ENCODE measurements around the gene LDHAL6B. TPM values are rescaled to one million over a fixed set of nuclear protein-coding genes. Genes with fewer than 3 reads are reported as not detected.

Gene LDHAL6B
- polyA plus RNA-seq, 1 of the 3 experiments (the other 2 are of a cell fraction), result not detected

DNA sequence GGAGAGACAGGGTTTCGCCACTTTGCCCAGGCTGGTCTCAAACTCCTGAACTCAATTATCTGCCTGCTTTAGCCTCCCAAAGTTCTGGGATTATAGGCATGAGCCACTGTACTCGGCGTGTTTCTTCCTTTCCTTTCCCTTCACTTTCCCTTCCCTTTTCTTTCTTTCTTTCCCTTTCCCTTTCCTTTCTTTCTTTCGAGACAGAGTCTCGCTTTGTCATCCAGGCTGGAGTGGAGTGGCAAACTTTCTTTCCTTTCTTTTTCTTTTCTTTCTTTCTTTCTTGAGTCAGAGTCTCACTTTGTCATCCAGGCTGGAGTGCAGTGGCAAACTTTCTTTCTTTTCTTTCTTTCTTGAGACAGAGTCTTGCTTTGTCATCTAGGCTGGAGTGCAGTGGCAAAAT lies 17.4 kb upstream of the LDHAL6B start:
- CTCF ChIA-PET, result no interaction called here
- POLR2A ChIA-PET, result no interaction called here

DNA sequence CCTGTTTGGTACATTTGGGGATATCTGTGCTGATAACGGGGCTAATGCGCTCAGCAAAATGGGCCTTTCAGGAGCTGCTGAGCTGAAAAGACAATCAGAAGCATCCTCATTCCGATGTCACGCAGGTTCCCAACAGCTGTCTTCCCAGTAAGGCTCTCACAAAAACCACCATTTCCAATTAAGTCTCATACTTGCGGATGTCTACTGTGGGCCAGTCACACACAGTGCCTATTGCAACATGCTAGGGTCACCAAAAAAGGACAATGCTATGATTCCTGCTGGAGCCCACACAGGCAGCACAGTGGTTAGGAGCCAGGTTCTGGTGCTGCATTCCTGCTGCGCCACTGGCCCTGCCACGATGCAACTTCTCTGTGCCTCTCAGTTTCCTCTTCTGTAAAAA lies 16.4 kb upstream of the LDHAL6B start:
- Histone ChIP-seq H3K4me1 (ENCODE audit: control insufficient read depth in 1 of 2, insufficient read depth in 2 of 2, low read depth in 1 of 2, low read length in 1 of 2) (peaks cover 3 to 9% of the 10 kb centered on the region in 2 experiments; a peak in 3 of 4 replicates), H3K27ac (ENCODE audit: low read depth in 2 of 2, low read length in 1 of 2) (no peak overlapping the region), H3K36me3 (replicated peaks in 1 of 2; ENCODE audit: control insufficient read depth in 1 of 2, insufficient read depth in 2 of 2, low read length in 1 of 2) (peaks cover 10 to 43% of the 10 kb centered on the region in 2 experiments), H3K4me3 (ENCODE audit: low read depth in 2 of 2, low read length in 1 of 2) (no peak overlapping the region), H3K9me2 (no peaks in the 10 kb centered on the region), H3K27me3 (ENCODE audit: insufficient read depth) (no peaks in the 10 kb centered on the region), H3K9me3 (no peaks in the 10 kb centered on the region), H4K20me1 (ENCODE audit: insufficient read depth) (peaks cover 3% of the 10 kb centered on the region; the same call in 1 of the 2 replicates), H3K4me2 (no peak overlapping the region), H3K79me2 (ENCODE audit: insufficient read depth) (no peaks in the 10 kb centered on the region), H3K9ac (no peak overlapping the region), H2AFZ (ENCODE audit: low read depth) (no peak overlapping the region), H3F3A (replicated peaks; ENCODE audit: insufficient read depth) (peaks cover 27% of the 10 kb centered on the region)
- CTCF ChIA-PET, result interaction anchor here (1.0 kb wide), 1 partner anchor 302 kb away, joined by 4 read pairs; no protein-coding TSS in a partner anchor
- no peak for DNase-seq
- 97% methylated on average over 7 of the region's 7 CpGs for WGBS (ENCODE audit: low lambda C conversion rate)
- POLR2A ChIA-PET, result no interaction called here
- no peak for TF ChIP-seq POLR2AphosphoS5 (IDR thresholded peaks at IDR 0.05; ENCODE audit: low read depth, low read length)
- no peak for TF ChIP-seq EZH2phosphoT487 (IDR thresholded peaks at IDR 0.05; ENCODE audit: borderline replicate concordance, low read depth)
- no peak for TF ChIP-seq TEAD4 (IDR thresholded peaks at IDR 0.05; ENCODE audit: borderline replicate concordance, insufficient read depth)
- no peak for TF ChIP-seq ELF1 (IDR thresholded peaks at IDR 0.05)
- no peak for TF ChIP-seq FOSL2 (IDR thresholded peaks at IDR 0.05; ENCODE audit: borderline replicate concordance, low read depth)
- TF ChIP-seq TAF1 (IDR thresholded peaks at IDR 0.05; ENCODE audit: borderline replicate concordance, low read depth, low read length), result no peak
- no peak for TF ChIP-seq YY1 (IDR thresholded peaks at IDR 0.05; ENCODE audit: low read depth)
- no peak for TF ChIP-seq GATA2 (CRISPR knock-in tag; IDR thresholded peaks at IDR 0.05)
- no peak for TF ChIP-seq RCOR1 (IDR thresholded peaks at IDR 0.05; ENCODE audit: low read length)
- TF ChIP-seq, protein P1, sequence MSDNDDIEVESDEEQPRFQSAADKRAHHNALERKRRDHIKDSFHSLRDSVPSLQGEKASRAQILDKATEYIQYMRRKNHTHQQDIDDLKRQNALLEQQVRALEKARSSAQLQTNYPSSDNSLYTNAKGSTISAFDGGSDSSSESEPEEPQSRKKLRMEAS (IDR thresholded peaks at IDR 0.05; ENCODE audit: low read depth), result no peak
- no peak for TF ChIP-seq REST (IDR thresholded peaks at IDR 0.05; ENCODE audit: low read depth, low read length)

More for the DNA sequence above, 17.4 kb upstream of the LDHAL6B start:
- H3K4me2 ChIP-seq, result no peak overlapping the region
- H3K27ac ChIP-seq (ENCODE audit: low read depth in 2 of 2, low read length in 1 of 2), result no peak overlapping the region
- H3K79me2 ChIP-seq (ENCODE audit: insufficient read depth), result no peaks in the 10 kb centered on the region
- H3K36me3 ChIP-seq (replicated peaks in 1 of 2; ENCODE audit: control insufficient read depth in 1 of 2, insufficient read depth in 2 of 2, low read length in 1 of 2), result peaks cover 0 to 48% of the 10 kb centered on the region in 2 experiments
- peaks cover 3% of the 10 kb centered on the region; the same call in 1 of the 2 replicates for H4K20me1 ChIP-seq (ENCODE audit: insufficient read depth)
- no peaks in the 10 kb centered on the region for H3K9me2 ChIP-seq
- no peak overlapping the region for H3K4me3 ChIP-seq (ENCODE audit: low read depth in 2 of 2, low read length in 1 of 2)
- peaks cover 27% of the 10 kb centered on the region for H3F3A ChIP-seq (replicated peaks; ENCODE audit: insufficient read depth)
- H2AFZ ChIP-seq (ENCODE audit: low read depth), result no peak overlapping the region
- WGBS (ENCODE audit: low lambda C conversion rate), result 95% methylated on average over 5 of the region's 5 CpGs
- H3K9ac ChIP-seq, result no peak overlapping the region
- H3K4me1 ChIP-seq (ENCODE audit: control insufficient read depth in 1 of 2, insufficient read depth in 2 of 2, low read depth in 1 of 2, low read length in 1 of 2), result peaks cover 3 to 9% of the 10 kb centered on the region in 2 experiments; a peak in 3 of 4 replicates
- TF ChIP-seq CHD2 (IDR thresholded peaks at IDR 0.05; ENCODE audit: low read length, partially characterized antibody) (no peak), FOXJ3 (CRISPR knock-in tag; IDR thresholded peaks at IDR 0.05) (no peak), GATA2 (CRISPR knock-in tag; IDR thresholded peaks at IDR 0.05) (no peak), NFIC (IDR thresholded peaks at IDR 0.05; ENCODE audit: borderline replicate concordance) (no peak), SIN3A (IDR thresholded peaks at IDR 0.05; ENCODE audit: borderline replicate concordance, low read depth, low read length) (no peak), USF1 (IDR thresholded peaks at IDR 0.05; ENCODE audit: borderline replicate concordance, low read depth) (no peak), MXI1 (IDR thresholded peaks at IDR 0.05; ENCODE audit: low read depth, low read length) (no peak), RXRA (IDR thresholded peaks at IDR 0.05; ENCODE audit: borderline replicate concordance, low read depth) (no peak), JUND (IDR thresholded peaks at IDR 0.05) (no peak)
- TF ChIP-seq, protein P2, sequence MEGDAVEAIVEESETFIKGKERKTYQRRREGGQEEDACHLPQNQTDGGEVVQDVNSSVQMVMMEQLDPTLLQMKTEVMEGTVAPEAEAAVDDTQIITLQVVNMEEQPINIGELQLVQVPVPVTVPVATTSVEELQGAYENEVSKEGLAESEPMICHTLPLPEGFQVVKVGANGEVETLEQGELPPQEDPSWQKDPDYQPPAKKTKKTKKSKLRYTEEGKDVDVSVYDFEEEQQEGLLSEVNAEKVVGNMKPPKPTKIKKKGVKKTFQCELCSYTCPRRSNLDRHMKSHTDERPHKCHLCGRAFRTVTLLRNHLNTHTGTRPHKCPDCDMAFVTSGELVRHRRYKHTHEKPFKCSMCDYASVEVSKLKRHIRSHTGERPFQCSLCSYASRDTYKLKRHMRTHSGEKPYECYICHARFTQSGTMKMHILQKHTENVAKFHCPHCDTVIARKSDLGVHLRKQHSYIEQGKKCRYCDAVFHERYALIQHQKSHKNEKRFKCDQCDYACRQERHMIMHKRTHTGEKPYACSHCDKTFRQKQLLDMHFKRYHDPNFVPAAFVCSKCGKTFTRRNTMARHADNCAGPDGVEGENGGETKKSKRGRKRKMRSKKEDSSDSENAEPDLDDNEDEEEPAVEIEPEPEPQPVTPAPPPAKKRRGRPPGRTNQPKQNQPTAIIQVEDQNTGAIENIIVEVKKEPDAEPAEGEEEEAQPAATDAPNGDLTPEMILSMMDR (IDR thresholded peaks at IDR 0.05), result no peak
- TF ChIP-seq, protein P3, sequence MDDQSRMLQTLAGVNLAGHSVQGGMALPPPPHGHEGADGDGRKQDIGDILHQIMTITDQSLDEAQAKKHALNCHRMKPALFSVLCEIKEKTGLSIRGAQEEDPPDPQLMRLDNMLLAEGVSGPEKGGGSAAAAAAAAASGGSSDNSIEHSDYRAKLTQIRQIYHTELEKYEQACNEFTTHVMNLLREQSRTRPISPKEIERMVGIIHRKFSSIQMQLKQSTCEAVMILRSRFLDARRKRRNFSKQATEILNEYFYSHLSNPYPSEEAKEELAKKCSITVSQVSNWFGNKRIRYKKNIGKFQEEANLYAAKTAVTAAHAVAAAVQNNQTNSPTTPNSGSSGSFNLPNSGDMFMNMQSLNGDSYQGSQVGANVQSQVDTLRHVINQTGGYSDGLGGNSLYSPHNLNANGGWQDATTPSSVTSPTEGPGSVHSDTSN (IDR thresholded peaks at IDR 0.05), result no peak
- no peaks in the 10 kb centered on the region for H3K9me3 ChIP-seq
- DNase-seq, result no peak
- no peaks in the 10 kb centered on the region for H3K27me3 ChIP-seq (ENCODE audit: insufficient read depth)
